ENCODE data around the gene ZGLP1.

DNA sequence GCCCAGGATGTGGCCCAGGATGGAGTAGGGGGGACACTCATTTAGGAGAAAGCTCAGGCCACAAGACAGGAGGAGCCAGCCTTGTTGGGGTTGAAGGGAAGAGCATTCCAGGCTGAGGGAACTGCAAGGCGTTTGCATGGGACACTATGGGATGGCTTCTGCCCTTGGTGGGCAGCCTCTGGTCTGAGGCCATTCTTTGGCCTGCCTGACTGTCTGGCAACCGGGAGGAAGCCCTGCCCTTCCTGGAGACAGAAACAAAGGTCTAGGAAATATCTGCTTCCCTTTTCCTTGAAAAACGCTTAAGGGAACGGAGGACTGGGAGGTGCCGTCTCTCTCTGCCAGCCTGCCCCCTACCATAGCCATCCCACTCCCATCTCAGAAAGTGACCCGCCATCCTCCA lies 41.5 kb downstream of the ZGLP1 start:
- TF ChIP-seq GATA2 (IDR thresholded peaks at IDR 0.05; ENCODE audit: low read depth, low read length) (no peak), GATA3 (IDR thresholded peaks at IDR 0.05; ENCODE audit: low read depth, low read length) (no peak)

All from SH-SY5Y (cell line).